H7 (cell line): Measurements from ENCODE around the gene TTC23. TPM values are rescaled to one million over a fixed set of nuclear protein-coding genes. Genes with fewer than 3 reads are reported as not detected.
A peak's percentile ranks its signal among the peaks of the same experiment; 100 is the strongest.

ENCODE experiments used
- DNase-seq: peaks from one replicate; pipeline ENCODE4 v3.0.0; 2012
- H3K27me3 ChIP-seq: 2 replicates; pipeline ENCODE4 v1.6.0; 2011; ENCODE audit warnings: mild to moderate bottlenecking, low read length; ENCODE audit not compliant: control insufficient read depth, insufficient read depth
- H3K36me3 ChIP-seq: replicated peaks from 2 replicates; pipeline ENCODE4 v1.5.1; 2011; ENCODE audit warnings: low read length; ENCODE audit not compliant: control insufficient read depth, insufficient read depth
- H3K4me3 ChIP-seq: 2 replicates; pipeline ENCODE4 v1.5.1; 2011; ENCODE audit warnings: low read depth, mild to moderate bottlenecking, control low read depth, low read length, moderate library complexity; ENCODE audit not compliant: insufficient read depth
- total RNA-seq: library from RNA; depleted of rRNA; stranded (reverse); fragments of >200 nt; shearing (Covaris generic); gene quantifications from 2 replicates; pipeline ENCODE4 v1.2.3, GENCODE V29; 2014

The TTC23 gene
- total RNA-seq, 1 experiment from 2014 or later = 21.2 TPM

DNA sequence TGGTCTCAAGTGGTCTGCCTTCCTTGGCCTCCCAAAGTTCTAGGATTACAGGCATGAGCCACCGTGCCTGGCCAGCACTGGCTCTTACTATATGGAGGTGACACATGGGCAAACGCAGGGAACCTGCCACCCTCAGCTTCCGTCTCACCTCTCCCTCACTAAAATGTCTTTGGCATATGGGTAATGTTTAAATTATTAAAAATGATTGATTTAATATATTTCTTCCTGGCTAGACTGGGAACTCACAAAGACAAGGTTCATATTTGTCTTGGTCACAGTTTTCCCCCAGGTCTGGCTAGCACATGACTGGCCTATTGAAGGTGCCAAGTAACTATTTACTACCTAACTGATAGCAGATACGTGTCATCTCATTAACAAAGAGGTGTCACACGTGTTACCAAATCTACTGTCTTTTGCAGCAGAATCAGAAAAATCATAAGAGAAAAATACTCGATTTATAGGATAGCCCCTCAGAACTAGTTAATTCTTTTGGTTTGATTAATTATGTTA lies 96.3 kb downstream of the TTC23 start:
- no peak for DNase-seq
- no peak overlapping the region for H3K4me3 ChIP-seq
- no peaks in the 10 kb centered on the region for H3K36me3 ChIP-seq
- H3K27me3 ChIP-seq = no peaks in the 10 kb centered on the region

DNA sequence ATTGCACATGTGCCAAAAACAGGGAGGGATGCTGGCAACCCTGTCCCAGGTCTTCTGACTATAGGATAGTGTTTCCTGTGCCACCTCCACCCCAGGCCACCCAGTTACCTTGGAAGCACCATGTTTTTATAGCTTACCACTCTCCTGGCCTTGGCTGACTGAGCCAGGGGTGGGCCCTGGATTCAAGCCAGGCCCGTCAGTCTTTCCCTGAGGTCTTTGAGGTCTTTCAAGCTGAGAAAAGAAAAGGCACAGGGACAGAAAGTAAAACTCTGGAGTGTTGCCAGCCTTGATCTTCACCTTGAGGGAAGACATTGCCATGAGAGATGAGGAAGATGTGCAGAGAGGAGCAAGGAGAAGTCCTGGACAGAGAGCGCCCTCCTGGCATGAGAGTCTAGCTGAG lies 98.2 kb downstream of the TTC23 start:
- DNase-seq = peak; percentile 7
- Histone ChIP-seq H3K4me3 (no peak overlapping the region), H3K27me3 (no peaks in the 10 kb centered on the region), H3K36me3 (no peaks in the 10 kb centered on the region)

GRCh38 chr15:99149366-99149765 lies 100.0 kb downstream of the TTC23 start:
- DNase-seq = no peak
- H3K4me3 ChIP-seq = no peak overlapping the region
- H3K27me3 ChIP-seq = no peaks in the 10 kb centered on the region
- no peaks in the 10 kb centered on the region for H3K36me3 ChIP-seq

- no peak for DNase-seq
- Histone ChIP-seq H3K27me3 (no peaks in the 10 kb centered on the region), H3K4me3 (no peak overlapping the region), H3K36me3 (no peaks in the 10 kb centered on the region)
Observed at GRCh38 chr15:99148851-99149276, 100.5 kb downstream of the TTC23 start.

- H3K4me3 ChIP-seq = no peak overlapping the region
- H3K36me3 ChIP-seq = no peaks in the 10 kb centered on the region
- no peak for DNase-seq
- H3K27me3 ChIP-seq = no peaks in the 10 kb centered on the region
Observed at GRCh38 chr15:99146661-99147060, 102.7 kb downstream of the TTC23 start.

- Histone ChIP-seq H3K4me3 (no peak overlapping the region), H3K27me3 (no peaks in the 10 kb centered on the region), H3K36me3 (no peaks in the 10 kb centered on the region)
- no peak for DNase-seq
Observed at GRCh38 chr15:99145778-99146177, 103.6 kb downstream of the TTC23 start.

DNA sequence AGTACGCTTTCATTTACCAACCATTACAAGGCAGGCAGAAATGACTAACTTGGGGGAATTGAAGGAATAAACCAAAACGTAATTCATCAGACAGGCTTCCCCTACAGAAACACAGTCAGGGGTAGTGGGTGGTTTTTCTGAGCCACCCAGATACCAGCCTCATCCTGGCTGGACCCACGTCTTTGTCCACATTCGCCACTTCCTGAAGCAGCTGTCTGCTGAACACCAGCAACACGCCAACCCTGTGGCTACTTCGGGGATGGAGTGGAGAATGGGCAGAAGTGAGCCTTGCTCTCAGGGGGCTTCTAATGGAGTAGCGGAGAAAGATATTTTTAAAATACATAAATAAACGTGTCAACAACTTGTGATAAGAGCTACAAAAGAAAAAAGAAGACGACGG lies 104.4 kb downstream of the TTC23 start:
- H3K4me3 ChIP-seq = no peak overlapping the region
- H3K27me3 ChIP-seq = no peaks in the 10 kb centered on the region
- no peak for DNase-seq
- no peaks in the 10 kb centered on the region for H3K36me3 ChIP-seq

- Histone ChIP-seq H3K27me3 (no peaks in the 10 kb centered on the region), H3K4me3 (no peak overlapping the region), H3K36me3 (no peaks in the 10 kb centered on the region)
- no peak for DNase-seq
Observed at GRCh38 chr15:99143655-99144610, 105.4 kb downstream of the TTC23 start.

DNA sequence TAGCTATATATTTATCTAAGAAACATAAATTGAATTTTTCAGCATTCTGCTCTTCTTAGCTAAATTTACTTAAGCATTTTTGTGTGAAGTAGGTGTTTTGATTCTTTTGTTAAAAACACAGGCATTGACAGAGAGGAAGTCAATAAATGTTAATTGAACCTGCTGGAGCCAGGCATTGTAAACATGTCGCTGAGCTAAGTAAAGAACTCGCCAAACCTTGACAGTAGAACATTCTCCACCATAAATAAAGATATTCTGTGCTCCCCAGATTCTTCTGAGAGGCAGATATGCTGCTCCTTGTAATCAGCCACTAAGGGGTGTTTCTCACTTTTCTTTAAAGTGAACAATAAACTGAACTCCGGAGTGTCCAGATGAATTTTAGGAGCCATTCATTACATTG lies 106.1 kb downstream of the TTC23 start:
- no peak for DNase-seq
- Histone ChIP-seq H3K27me3 (no peaks in the 10 kb centered on the region), H3K36me3 (no peaks in the 10 kb centered on the region), H3K4me3 (no peak overlapping the region)

GRCh38 chr15:99142562-99142961 lies 106.8 kb downstream of the TTC23 start:
- DNase-seq = no peak
- H3K27me3 ChIP-seq = no peaks in the 10 kb centered on the region
- no peak overlapping the region for H3K4me3 ChIP-seq
- H3K36me3 ChIP-seq = no peaks in the 10 kb centered on the region

GRCh38 chr15:99141943-99142342 lies 107.4 kb downstream of the TTC23 start:
- DNase-seq = peak; percentile 29
- H3K27me3 ChIP-seq = no peaks in the 10 kb centered on the region
- no peaks in the 10 kb centered on the region for H3K36me3 ChIP-seq
- no peak overlapping the region for H3K4me3 ChIP-seq

- H3K27me3 ChIP-seq = no peaks in the 10 kb centered on the region
- no peaks in the 10 kb centered on the region; the same call in 1 of the 2 replicates for H3K36me3 ChIP-seq
- no peak overlapping the region for H3K4me3 ChIP-seq
- no peak for DNase-seq
Observed at GRCh38 chr15:99140590-99140989, 108.8 kb downstream of the TTC23 start.

- Histone ChIP-seq H3K4me3 (no peak overlapping the region), H3K27me3 (no peaks in the 10 kb centered on the region), H3K36me3 (no peaks in the 10 kb centered on the region; the same call in 1 of the 2 replicates)
- peak; percentile 40 for DNase-seq
Observed at GRCh38 chr15:99139276-99139675, 110.1 kb downstream of the TTC23 start.

DNA sequence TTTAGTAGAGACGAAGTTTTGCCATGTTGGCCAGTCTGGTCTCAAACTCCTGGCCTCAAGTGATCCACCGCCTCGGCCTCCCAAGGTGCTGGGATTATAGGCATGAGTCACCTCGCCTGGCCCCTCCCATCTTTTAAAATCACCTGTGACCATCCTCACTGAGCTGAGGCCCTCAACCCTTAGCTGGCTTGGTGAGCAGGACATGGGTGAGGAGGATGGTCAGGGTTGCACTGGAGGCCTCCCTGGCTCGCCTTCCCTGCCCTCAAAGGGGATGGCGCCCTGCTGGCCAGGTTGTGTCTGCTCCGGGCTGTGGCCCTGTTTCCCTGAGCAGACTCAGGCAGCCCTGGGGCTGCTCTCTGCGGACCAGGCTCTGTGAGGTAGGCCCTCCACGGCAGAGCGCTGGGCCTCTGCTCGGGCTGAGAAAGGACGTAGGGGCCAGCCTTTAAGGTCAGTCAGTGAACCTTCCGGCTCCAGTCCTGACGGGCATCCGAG lies 110.8 kb downstream of the TTC23 start:
- H3K4me3 ChIP-seq = no peak overlapping the region
- DNase-seq = no peak

GRCh38 chr15:99137877-99138276 lies 111.5 kb downstream of the TTC23 start:
- no peak for DNase-seq
- H3K4me3 ChIP-seq = no peak overlapping the region
- H3K27me3 ChIP-seq = no peaks in the 10 kb centered on the region
- no peaks in the 10 kb centered on the region; the same call in 1 of the 2 replicates for H3K36me3 ChIP-seq

More for the DNA sequence above, 110.8 kb downstream of the TTC23 start:
- no peaks in the 10 kb centered on the region; the same call in 1 of the 2 replicates for H3K36me3 ChIP-seq
- H3K27me3 ChIP-seq = no peaks in the 10 kb centered on the region
